WTC11 (cell line): ENCODE data around the gene SPACDR. TPM values are rescaled to one million over a fixed set of nuclear protein-coding genes. Genes with fewer than 3 reads are reported as not detected.

Experiments
- ATAC-seq: fragments of 200-7000 bp; cut with Tn5 transposase; 2 replicates; pipeline ENCODE4 v1.10.0; 2021; ENCODE audit warnings: mild to moderate bottlenecking, moderate library complexity
- CTCF ChIA-PET: fragments of 300-600 bp; sonication (Branson Sonifier 250); formaldehyde crosslinking; loops from one replicate; lab custom pipeline; 2021; ENCODE audit warnings: antibody characterized with exemption; lab: Charles Lee
- POLR2A ChIA-PET: fragments of 350-600 bp; sonication (Branson Sonifier 250); formaldehyde crosslinking; loops from one replicate; lab custom pipeline; 2021; ENCODE audit warnings: antibody characterized with exemption; lab: Charles Lee
- DNase-seq: peaks from one replicate; pipeline ENCODE4 v3.0.0; 2021; ENCODE audit warnings: low spot score
- H3K27ac Mint-ChIP-seq: 2 replicates; pipeline ENCODE4 v1.8.0; 2021; ENCODE audit warnings: mixed read lengths
- H3K27me3 Mint-ChIP-seq: 2 replicates; pipeline ENCODE4 v1.8.0; 2021; ENCODE audit warnings: low read depth, mild to moderate bottlenecking, moderate library complexity, mixed read lengths
- H3K36me3 Mint-ChIP-seq: 2 replicates; pipeline ENCODE4 v1.8.0; 2021; ENCODE audit warnings: mixed read lengths
- H3K4me1 Mint-ChIP-seq: 2 replicates; pipeline ENCODE4 v1.8.0; 2022; ENCODE audit warnings: mixed read lengths
- H3K4me3 Mint-ChIP-seq: 2 replicates; pipeline ENCODE4 v1.8.0; 2021; ENCODE audit warnings: mild to moderate bottlenecking, moderate library complexity, mixed read lengths
- H3K9me3 Mint-ChIP-seq: 2 replicates; pipeline ENCODE4 v1.8.0; 2021; ENCODE audit warnings: mixed read lengths
- CREM ChIP-seq: sonication (generic); formaldehyde crosslinking; IDR thresholded peaks from 2 replicates; pipeline ENCODE4 v1.8.1; 2022; ENCODE audit warnings: mild to moderate bottlenecking, missing genetic modification reagents, moderate library complexity
- E2F5 ChIP-seq: sonication (generic); formaldehyde crosslinking; IDR thresholded peaks from 2 replicates; pipeline ENCODE4 v1.8.1; 2022; ENCODE audit warnings: mild to moderate bottlenecking, moderate library complexity, missing genetic modification reagents
- ERG ChIP-seq: fragments of 250-450 bp; sonication (Bioruptor Pico); IDR thresholded peaks from 2 replicates; pipeline ENCODE4 v1.8.0; 2021; ENCODE audit warnings: mild to moderate bottlenecking
- ESRRA ChIP-seq: sonication (generic); formaldehyde crosslinking; IDR thresholded peaks from 2 replicates; pipeline ENCODE4 v1.8.1; 2022; ENCODE audit warnings: mild to moderate bottlenecking, missing genetic modification reagents, borderline replicate concordance
- FOXK1 ChIP-seq: sonication (generic); formaldehyde crosslinking; IDR thresholded peaks from 2 replicates; pipeline ENCODE4 v1.8.0; 2022; ENCODE audit warnings: mild to moderate bottlenecking, moderate library complexity, missing genetic modification reagents
- GABPB1 ChIP-seq: sonication (generic); formaldehyde crosslinking; IDR thresholded peaks from 2 replicates; pipeline ENCODE4 v1.8.1; 2023; ENCODE audit warnings: mild to moderate bottlenecking, missing genetic modification reagents
- GTF2I ChIP-seq: fragments of 250-450 bp; sonication (Bioruptor Pico); conservative IDR thresholded peaks from 2 replicates; pipeline ENCODE4 v1.4.0; 2021; ENCODE audit warnings: mild to moderate bottlenecking
- IRF2 ChIP-seq: sonication (generic); formaldehyde crosslinking; IDR thresholded peaks from 2 replicates; pipeline ENCODE4 v1.8.0; 2022; ENCODE audit warnings: low read depth, missing genetic modification reagents, borderline replicate concordance
- JUN ChIP-seq: sonication (generic); formaldehyde crosslinking; IDR thresholded peaks from 2 replicates; pipeline ENCODE4 v1.8.0; 2023; ENCODE audit warnings: mild to moderate bottlenecking, missing genetic modification reagents
- KAT7 ChIP-seq: sonication (generic); formaldehyde crosslinking; IDR thresholded peaks from 2 replicates; pipeline ENCODE4 v1.8.1; 2023; ENCODE audit warnings: missing genetic modification reagents, mild to moderate bottlenecking, borderline replicate concordance
- NFATC4 ChIP-seq: fragments of 250-450 bp; sonication (Bioruptor Pico); IDR thresholded peaks from 2 replicates; pipeline ENCODE4 v1.9.0; 2021; ENCODE audit warnings: mild to moderate bottlenecking
- NFE2L1 ChIP-seq: sonication (generic); formaldehyde crosslinking; IDR thresholded peaks from 2 replicates; pipeline ENCODE4 v1.8.1; 2023; ENCODE audit warnings: missing genetic modification reagents
- OVOL2 ChIP-seq: fragments of 250-450 bp; sonication (Bioruptor Pico); IDR thresholded peaks from 2 replicates; pipeline ENCODE4 v1.9.0; 2021; ENCODE audit warnings: mild to moderate bottlenecking, borderline replicate concordance
- PRRX2 ChIP-seq: fragments of 250-450 bp; sonication (Bioruptor Pico); IDR thresholded peaks from 2 replicates; pipeline ENCODE4 v1.8.0; 2021; ENCODE audit warnings: mild to moderate bottlenecking
- SMAD3 ChIP-seq: sonication (generic); formaldehyde crosslinking; IDR thresholded peaks from 2 replicates; pipeline ENCODE4 v1.8.0; 2022; ENCODE audit warnings: missing genetic modification reagents, mild to moderate bottlenecking, borderline replicate concordance
- SOX15 ChIP-seq: fragments of 250-450 bp; sonication (Bioruptor Pico); IDR thresholded peaks from 2 replicates; pipeline ENCODE4 v1.9.0; 2021; ENCODE audit warnings: mild to moderate bottlenecking
- TCF7 ChIP-seq: sonication (generic); formaldehyde crosslinking; IDR thresholded peaks from 2 replicates; pipeline ENCODE4 v1.8.0; 2022; ENCODE audit warnings: mild to moderate bottlenecking, low read depth, missing genetic modification reagents, moderate library complexity
- USF2 ChIP-seq: sonication (generic); formaldehyde crosslinking; IDR thresholded peaks from 2 replicates; pipeline ENCODE4 v1.8.1; 2023; ENCODE audit warnings: mild to moderate bottlenecking, missing genetic modification reagents, moderate library complexity
- ZNF121 ChIP-seq: sonication (generic); formaldehyde crosslinking; IDR thresholded peaks from 2 replicates; pipeline ENCODE4 v1.8.0; 2023; ENCODE audit warnings: missing genetic modification reagents
- ZNF396 ChIP-seq: fragments of 250-450 bp; sonication (Bioruptor Pico); IDR thresholded peaks from 2 replicates; pipeline ENCODE4 v1.8.0; 2021; ENCODE audit warnings: mild to moderate bottlenecking, moderate library complexity, borderline replicate concordance
- ZNF671 ChIP-seq: fragments of 250-450 bp; sonication (Bioruptor Pico); IDR thresholded peaks from 2 replicates; pipeline ENCODE4 v1.8.0; 2021; ENCODE audit warnings: mild to moderate bottlenecking
- total RNA-seq: library from RNA; stranded (reverse); gene quantifications from 3 replicates; pipeline ENCODE4 v1.2.3, GENCODE V29; 2021
- TF ChIP-seq, protein P1 (sequence below): fragments of 200-600 bp; IDR thresholded peaks from 2 replicates; pipeline ENCODE4 v1.8.0; 2022; ENCODE audit warnings: antibody characterized with exemption
- TF ChIP-seq, protein P2 (sequence below): sonication (generic); formaldehyde crosslinking; IDR thresholded peaks from 2 replicates; pipeline ENCODE4 v1.8.1; 2022; ENCODE audit warnings: missing genetic modification reagents, borderline replicate concordance
- TF ChIP-seq, protein P3 (sequence below): sonication (generic); formaldehyde crosslinking; IDR thresholded peaks from 2 replicates; pipeline ENCODE4 v1.8.1; 2022; ENCODE audit warnings: mild to moderate bottlenecking, missing genetic modification reagents, moderate library complexity, borderline replicate concordance

Gene SPACDR
- total RNA-seq, 1 experiment from 2014 or later = 0.33 TPM

GRCh38 chr7:100483090-100483721 is 19.1 kb upstream of the SPACDR start (continued):
- 0 out of 2 replicates have a peak, but pooled peaks have one; percentile 18 for TF ChIP-seq USF2

GRCh38 chr7:100482728-100483089 is 18.6 kb upstream of the SPACDR start:
- no peaks in the 10 kb centered on the region for H3K27me3 Mint-ChIP-seq
- no peak for DNase-seq
- no peak overlapping the region; the same call in 1 of the 2 replicates for H3K27ac Mint-ChIP-seq
- no peaks in the 10 kb centered on the region for H3K36me3 Mint-ChIP-seq
- no peak for ATAC-seq
- peaks cover 30% of the 10 kb centered on the region for H3K4me1 Mint-ChIP-seq
- peak overlapping the region; percentile 86 for H3K4me3 Mint-ChIP-seq
- peak; percentile 71; the same call in 1 of the 2 replicates for TF ChIP-seq GTF2I (CRISPR knock-in tag)
- no peak for TF ChIP-seq ERG
- no peak for TF ChIP-seq ZNF671
- TF ChIP-seq ZNF121 (CRISPR knock-in tag) = no peak
- no peak for TF ChIP-seq PRRX2
- TF ChIP-seq, protein P1, sequence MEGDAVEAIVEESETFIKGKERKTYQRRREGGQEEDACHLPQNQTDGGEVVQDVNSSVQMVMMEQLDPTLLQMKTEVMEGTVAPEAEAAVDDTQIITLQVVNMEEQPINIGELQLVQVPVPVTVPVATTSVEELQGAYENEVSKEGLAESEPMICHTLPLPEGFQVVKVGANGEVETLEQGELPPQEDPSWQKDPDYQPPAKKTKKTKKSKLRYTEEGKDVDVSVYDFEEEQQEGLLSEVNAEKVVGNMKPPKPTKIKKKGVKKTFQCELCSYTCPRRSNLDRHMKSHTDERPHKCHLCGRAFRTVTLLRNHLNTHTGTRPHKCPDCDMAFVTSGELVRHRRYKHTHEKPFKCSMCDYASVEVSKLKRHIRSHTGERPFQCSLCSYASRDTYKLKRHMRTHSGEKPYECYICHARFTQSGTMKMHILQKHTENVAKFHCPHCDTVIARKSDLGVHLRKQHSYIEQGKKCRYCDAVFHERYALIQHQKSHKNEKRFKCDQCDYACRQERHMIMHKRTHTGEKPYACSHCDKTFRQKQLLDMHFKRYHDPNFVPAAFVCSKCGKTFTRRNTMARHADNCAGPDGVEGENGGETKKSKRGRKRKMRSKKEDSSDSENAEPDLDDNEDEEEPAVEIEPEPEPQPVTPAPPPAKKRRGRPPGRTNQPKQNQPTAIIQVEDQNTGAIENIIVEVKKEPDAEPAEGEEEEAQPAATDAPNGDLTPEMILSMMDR = no peak
- no peaks in the 10 kb centered on the region for H3K9me3 Mint-ChIP-seq
- POLR2A ChIA-PET = interaction anchor here (0.5 to 0.8 kb wide), 2 partner anchors 77 to 178 kb away, joined by 3 read pairs; no protein-coding TSS in a partner anchor
- CTCF ChIA-PET = interaction anchor here (0.6 to 7.3 kb wide), 15 partner anchors 10 to 386 kb away, joined by 3 to 82 read pairs (median 5); partner anchors contain the start of genes AGFG2, FBXO24, LRCH4 and MOSPD3

- no peak for ATAC-seq
- no peaks in the 10 kb centered on the region for H3K36me3 Mint-ChIP-seq
- no peaks in the 10 kb centered on the region for H3K27me3 Mint-ChIP-seq
- CTCF ChIA-PET = interaction anchor here (0.6 to 7.3 kb wide), 6 partner anchors 11 to 222 kb away, joined by 3 to 82 read pairs (median 12); no protein-coding TSS in a partner anchor
- H3K4me1 Mint-ChIP-seq = peaks cover 30% of the 10 kb centered on the region
- no peaks in the 10 kb centered on the region for H3K9me3 Mint-ChIP-seq
- POLR2A ChIA-PET = no interaction called here
- no peak overlapping the region for H3K27ac Mint-ChIP-seq
- no peak for DNase-seq
- H3K4me3 Mint-ChIP-seq = no peak overlapping the region
- TF ChIP-seq, protein P2, sequence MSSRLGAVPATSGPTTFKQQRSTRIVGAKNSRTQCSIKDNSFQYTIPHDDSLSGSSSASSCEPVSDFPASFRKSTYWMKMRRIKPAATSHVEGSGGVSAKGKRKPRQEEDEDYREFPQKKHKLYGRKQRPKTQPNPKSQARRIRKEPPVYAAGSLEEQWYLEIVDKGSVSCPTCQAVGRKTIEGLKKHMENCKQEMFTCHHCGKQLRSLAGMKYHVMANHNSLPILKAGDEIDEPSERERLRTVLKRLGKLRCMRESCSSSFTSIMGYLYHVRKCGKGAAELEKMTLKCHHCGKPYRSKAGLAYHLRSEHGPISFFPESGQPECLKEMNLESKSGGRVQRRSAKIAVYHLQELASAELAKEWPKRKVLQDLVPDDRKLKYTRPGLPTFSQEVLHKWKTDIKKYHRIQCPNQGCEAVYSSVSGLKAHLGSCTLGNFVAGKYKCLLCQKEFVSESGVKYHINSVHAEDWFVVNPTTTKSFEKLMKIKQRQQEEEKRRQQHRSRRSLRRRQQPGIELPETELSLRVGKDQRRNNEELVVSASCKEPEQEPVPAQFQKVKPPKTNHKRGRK = no peak
- no peak for TF ChIP-seq ESRRA
- no peak for TF ChIP-seq E2F5 (CRISPR knock-in tag)
- no peak for TF ChIP-seq CREM
- TF ChIP-seq SOX15 = no peak
- TF ChIP-seq GABPB1 = no peak
- TF ChIP-seq NFE2L1 (CRISPR knock-in tag) = no peak
- TF ChIP-seq ZNF396 = no peak
- TF ChIP-seq, protein P3, sequence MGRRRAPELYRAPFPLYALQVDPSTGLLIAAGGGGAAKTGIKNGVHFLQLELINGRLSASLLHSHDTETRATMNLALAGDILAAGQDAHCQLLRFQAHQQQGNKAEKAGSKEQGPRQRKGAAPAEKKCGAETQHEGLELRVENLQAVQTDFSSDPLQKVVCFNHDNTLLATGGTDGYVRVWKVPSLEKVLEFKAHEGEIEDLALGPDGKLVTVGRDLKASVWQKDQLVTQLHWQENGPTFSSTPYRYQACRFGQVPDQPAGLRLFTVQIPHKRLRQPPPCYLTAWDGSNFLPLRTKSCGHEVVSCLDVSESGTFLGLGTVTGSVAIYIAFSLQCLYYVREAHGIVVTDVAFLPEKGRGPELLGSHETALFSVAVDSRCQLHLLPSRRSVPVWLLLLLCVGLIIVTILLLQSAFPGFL (CRISPR knock-in tag) = no peak
- TF ChIP-seq IRF2 (CRISPR knock-in tag) = no peak
- TF ChIP-seq JUN (CRISPR knock-in tag) = no peak
- TF ChIP-seq NFATC4 (CRISPR knock-in tag) = no peak
- no peak for TF ChIP-seq SMAD3 (CRISPR knock-in tag)
- no peak for TF ChIP-seq FOXK1 (CRISPR knock-in tag)
- TF ChIP-seq TCF7 (CRISPR knock-in tag) = no peak
- no peak for TF ChIP-seq KAT7 (CRISPR knock-in tag)
- no peak for TF ChIP-seq OVOL2 (CRISPR knock-in tag)
Measured at GRCh38 chr7:100481466-100481865, 17.4 kb upstream of the SPACDR start.
